PFSK-1 (cell line): Measurements from ENCODE around the gene TCAP.

Experiments
- FOXP2 ChIP-seq: optimal IDR thresholded peaks from 2 replicates; pipeline ENCODE3; 2011; ENCODE audit warnings: borderline replicate concordance, control low read depth, inconsistent platforms; ENCODE audit not compliant: insufficient read depth; ENCODE audit errors: extremely low read length, extremely low read depth
- POLR2AphosphoS5 ChIP-seq: IDR thresholded peaks from 2 replicates; pipeline ENCODE4 v1.6.1; 2012; ENCODE audit warnings: low read depth, mild to moderate bottlenecking, control low read depth, low read length, moderate library complexity
- SIN3A ChIP-seq: IDR thresholded peaks from 2 replicates; pipeline ENCODE4 v1.6.1; 2012; ENCODE audit warnings: mild to moderate bottlenecking, low read length, moderate library complexity, borderline replicate concordance; ENCODE audit not compliant: insufficient read depth
- TAF1 ChIP-seq: IDR thresholded peaks from 2 replicates; pipeline ENCODE4 v1.6.1; 2012; ENCODE audit warnings: low read length, control low read depth, borderline replicate concordance; ENCODE audit not compliant: insufficient read depth
- TF ChIP-seq, protein P1 (sequence below), 2 experiments: IDR thresholded peaks; 2 replicates each; pipeline versions ENCODE4 v1.6.1 to v1.8.0; 2011 to 2012; ENCODE audit warnings: low read depth in 2 of 2, low read length in 2 of 2, control low read depth in 1 of 2, inconsistent platforms in 1 of 2, mild to moderate bottlenecking in 1 of 2, moderate library complexity in 1 of 2; ENCODE audit not compliant: insufficient read depth in 1 of 2

Gene TCAP

DNA sequence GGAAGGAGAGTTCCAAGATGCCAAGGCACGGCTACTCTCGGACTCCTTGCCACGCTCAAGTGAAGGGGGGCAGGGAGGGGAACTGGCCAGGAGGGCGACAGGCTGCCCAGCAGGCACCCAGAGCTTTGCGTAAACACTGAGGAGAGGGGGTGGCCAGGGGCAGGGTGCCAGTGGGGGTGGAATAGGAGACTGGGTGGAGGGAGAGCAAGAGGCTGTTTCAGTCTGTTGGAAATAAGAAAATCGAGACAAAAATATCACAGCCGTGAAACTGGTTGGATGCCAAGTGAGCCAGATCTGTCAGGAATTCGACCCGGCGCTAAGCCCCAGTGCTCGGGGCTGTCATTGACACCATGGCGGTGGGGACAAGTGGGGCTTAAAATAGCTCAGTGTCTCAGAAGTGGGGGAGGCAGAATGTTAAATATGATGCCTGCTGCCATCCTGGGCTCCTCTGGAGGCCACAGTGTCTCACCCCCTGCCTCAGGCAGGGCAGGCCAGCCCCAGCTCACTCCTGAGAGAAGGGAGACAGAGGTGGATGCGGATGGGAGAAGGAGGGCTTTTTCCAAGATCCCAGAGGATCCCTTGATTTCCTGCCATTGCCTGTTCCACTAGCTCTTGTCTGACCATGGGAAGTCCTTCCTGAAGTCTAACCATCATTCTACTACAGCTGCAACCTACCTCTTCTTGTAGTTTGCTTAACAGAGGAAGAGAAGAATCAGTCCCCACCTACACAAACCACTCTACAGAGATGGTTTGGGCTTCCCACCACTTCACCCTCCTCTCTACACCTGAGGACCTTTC is 12.6 kb downstream of the TCAP start:
- TF ChIP-seq POLR2AphosphoS5 (no peak), SIN3A (no peak), TAF1 (no peak), FOXP2 (no peak)
- TF ChIP-seq, protein P1, sequence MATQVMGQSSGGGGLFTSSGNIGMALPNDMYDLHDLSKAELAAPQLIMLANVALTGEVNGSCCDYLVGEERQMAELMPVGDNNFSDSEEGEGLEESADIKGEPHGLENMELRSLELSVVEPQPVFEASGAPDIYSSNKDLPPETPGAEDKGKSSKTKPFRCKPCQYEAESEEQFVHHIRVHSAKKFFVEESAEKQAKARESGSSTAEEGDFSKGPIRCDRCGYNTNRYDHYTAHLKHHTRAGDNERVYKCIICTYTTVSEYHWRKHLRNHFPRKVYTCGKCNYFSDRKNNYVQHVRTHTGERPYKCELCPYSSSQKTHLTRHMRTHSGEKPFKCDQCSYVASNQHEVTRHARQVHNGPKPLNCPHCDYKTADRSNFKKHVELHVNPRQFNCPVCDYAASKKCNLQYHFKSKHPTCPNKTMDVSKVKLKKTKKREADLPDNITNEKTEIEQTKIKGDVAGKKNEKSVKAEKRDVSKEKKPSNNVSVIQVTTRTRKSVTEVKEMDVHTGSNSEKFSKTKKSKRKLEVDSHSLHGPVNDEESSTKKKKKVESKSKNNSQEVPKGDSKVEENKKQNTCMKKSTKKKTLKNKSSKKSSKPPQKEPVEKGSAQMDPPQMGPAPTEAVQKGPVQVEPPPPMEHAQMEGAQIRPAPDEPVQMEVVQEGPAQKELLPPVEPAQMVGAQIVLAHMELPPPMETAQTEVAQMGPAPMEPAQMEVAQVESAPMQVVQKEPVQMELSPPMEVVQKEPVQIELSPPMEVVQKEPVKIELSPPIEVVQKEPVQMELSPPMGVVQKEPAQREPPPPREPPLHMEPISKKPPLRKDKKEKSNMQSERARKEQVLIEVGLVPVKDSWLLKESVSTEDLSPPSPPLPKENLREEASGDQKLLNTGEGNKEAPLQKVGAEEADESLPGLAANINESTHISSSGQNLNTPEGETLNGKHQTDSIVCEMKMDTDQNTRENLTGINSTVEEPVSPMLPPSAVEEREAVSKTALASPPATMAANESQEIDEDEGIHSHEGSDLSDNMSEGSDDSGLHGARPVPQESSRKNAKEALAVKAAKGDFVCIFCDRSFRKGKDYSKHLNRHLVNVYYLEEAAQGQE (IDR thresholded peaks at IDR 0.05; ENCODE audit: insufficient read depth in 1 of 2, low read depth in 2 of 2, low read length in 2 of 2): no peak

DNA sequence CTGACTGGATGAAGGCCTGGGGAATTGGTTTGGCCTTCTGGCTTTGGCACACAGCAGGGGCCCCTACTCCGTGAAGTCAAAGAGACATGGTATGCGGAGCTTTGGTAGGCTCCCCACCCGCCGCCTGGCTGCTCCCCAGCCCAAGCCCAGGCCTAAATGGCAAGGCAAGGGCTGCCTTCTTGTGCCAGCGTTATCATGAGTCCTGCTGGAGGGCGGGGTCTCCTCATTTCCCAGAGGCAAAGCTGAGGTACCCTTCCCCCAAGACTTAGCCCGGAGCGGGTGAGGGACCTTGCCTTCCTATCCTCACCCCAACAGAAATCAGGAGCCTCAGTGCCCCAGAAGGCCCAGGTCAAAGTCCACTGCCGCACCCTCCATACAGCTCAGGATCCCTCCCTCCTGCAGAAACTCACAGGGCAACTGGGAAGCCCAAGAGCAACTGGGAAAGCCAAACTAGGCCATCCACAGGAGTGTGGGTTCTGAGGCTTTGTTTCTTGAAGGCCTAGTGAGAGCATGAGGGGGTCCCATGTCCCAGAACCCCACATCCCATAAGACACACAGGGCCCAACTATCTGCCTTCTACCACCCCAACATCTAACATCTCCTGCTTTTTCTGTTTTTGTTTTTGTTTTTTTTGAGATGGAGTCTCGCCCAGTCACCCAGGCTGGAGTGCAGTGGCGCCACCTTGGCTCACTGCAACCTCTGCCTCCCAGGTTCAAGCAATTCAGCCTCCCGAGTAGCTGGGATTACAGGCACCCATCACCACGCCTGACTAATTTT is 13.4 kb downstream of the TCAP start:
- TF ChIP-seq FOXP2: no peak
- no peak for TF ChIP-seq TAF1
- TF ChIP-seq, protein P1 (IDR thresholded peaks at IDR 0.05; ENCODE audit: insufficient read depth in 1 of 2, low read depth in 2 of 2, low read length in 2 of 2): no peak
- TF ChIP-seq SIN3A: no peak
- no peak for TF ChIP-seq POLR2AphosphoS5

DNA sequence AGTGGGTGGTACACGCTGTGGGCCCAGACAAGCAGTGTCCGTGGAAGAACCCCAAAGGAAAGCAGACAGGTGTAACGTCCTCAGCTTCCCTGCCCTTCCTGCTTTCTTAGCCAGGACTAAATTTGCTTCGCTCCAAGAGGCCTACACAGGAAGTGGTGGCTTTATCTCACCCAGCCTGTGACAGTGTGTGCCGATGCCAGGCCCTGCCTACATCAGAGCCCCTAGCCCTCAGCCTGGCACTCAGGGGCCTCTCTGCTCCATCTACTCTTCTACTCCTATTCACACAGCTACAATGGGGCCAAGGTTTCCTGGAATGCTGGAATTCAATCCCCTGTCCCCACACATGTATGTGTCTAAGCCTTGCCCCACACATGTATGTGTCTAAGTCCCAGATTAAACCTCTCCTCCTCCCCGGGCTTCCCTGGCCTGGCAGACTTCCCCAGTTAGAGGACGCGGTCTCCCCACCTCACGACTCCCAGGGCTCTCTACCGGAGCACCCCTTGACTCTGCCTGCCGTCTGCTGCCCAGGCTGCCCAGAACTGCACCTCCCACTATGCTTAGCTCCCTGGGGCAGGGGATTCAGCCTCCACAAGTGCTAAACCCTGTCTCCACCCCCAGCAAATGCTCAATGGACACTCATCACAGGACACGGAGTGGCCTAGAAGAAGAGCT is 14.5 kb downstream of the TCAP start:
- TF ChIP-seq TAF1: no peak
- TF ChIP-seq, protein P1 (IDR thresholded peaks at IDR 0.05; ENCODE audit: insufficient read depth in 1 of 2, low read depth in 2 of 2, low read length in 2 of 2): no peak
- no peak for TF ChIP-seq FOXP2
- TF ChIP-seq SIN3A: no peak
- no peak for TF ChIP-seq POLR2AphosphoS5

DNA sequence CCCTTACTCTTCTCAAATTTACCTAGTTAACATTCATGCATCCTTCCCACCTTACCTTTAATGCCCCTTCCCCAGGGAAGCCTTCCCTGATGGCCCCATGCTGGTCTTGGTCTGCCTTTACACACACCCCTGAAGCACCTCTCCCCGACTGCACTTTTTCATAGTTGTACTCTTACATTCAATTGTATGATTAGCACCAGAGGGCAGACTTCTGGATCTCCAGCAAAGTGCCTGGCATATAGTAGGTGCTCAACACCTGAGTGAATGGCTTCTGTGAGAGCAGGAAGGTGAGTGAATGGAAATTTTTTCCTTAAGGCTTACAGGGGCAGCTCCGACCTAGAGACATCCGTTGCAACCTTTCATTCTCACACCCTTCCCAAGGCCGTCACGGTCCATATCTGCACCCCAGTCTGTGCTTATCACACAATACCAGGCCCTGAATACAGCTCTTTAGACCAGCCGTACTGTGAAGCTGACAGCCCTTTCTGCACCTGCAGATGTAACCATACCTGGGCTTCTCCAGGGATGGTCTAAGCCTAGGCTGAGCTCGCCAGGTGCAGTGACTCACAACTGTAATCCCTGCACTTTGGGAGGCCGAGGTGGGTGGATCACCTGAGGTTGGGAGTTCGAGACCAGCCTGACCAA is 18.3 kb downstream of the TCAP start:
- TF ChIP-seq POLR2AphosphoS5 (no peak), FOXP2 (no peak), TAF1 (no peak), SIN3A (no peak)
- TF ChIP-seq, protein P1 (IDR thresholded peaks at IDR 0.05; ENCODE audit: insufficient read depth in 1 of 2, low read depth in 2 of 2, low read length in 2 of 2): no peak
